Esophagus squamous epithelium (tissue), 4 donors: ENCODE measurements around the gene HLA-DPA1.

Experiments
- CTCF ChIP-seq, 6 experiments: fragments of 450-650 bp in 4 of 6; fragments of 200-600 bp in 2 of 6; sonication (generic) in 2 of 6; IDR thresholded peaks; one replicate each; pipeline ENCODE4 v1.5.1; 2016 to 2019; ENCODE audit warnings: antibody characterized with exemption in 6 of 6, mild to moderate bottlenecking in 4 of 6, moderate library complexity in 4 of 6
- POLR2A ChIP-seq, 4 donors: fragments of 450-650 bp; IDR thresholded peaks; one replicate each; pipeline ENCODE4 v1.6.1; 2017; ENCODE audit warnings: antibody characterized with exemption in 4 of 4, mild to moderate bottlenecking in 4 of 4, moderate library complexity in 3 of 4

GRCh38 chr6:33065312-33065711 lies 8.1 kb downstream of the HLA-DPA1 start:
- TF ChIP-seq CTCF (IDR thresholded peaks at IDR 0.05) (no peak), POLR2A (IDR thresholded peaks at IDR 0.05) (no peak)
